ENCODE results near the gene NPC1L1.
"Not testable (repeated sequence)": the region's sequence is repeated elsewhere in the genome, so short reads cannot be mapped to it uniquely, and the experiment has no call there.

NPC1L1 gene

DNA sequence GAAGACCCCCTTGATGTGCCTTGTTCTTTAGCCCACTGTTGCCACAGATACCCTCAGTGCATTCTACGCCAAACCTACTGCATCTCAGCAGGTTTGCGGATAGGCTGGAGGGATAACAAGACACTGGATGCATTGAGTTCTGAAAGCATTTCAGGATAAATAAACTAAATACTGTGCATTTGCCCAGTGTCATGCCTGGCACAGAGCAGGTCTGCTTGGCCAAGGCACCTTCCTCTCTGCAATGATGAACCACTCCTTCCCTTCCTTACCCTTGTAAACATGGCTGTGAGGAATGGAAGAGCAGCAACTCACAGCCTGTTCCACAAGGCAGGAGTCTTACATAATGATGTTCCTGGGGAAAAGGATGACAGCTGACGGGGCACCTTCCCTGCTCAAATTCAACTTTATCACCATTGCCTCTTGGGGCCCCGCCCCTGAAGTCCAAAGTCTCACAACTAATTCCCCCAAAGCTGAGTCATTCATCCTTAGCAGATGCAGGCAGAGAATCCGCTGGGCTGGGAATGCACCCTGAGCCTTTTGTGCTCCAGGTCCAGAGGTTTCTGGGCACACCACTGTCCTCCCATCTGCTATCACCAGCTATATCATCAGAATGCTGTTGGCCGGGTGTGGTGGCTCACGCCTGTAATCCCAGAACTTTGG, 21.0 kb upstream of the NPC1L1 start:
- no peak for DNase-seq (ENCODE audit: low read depth)
- H3K4me3 ChIP-seq (ENCODE audit: low read depth, low read length) = no peak overlapping the region
- TF ChIP-seq MYC (IDR thresholded peaks at IDR 0.05; ENCODE audit: low read depth, low read length) = no peak

DNA sequence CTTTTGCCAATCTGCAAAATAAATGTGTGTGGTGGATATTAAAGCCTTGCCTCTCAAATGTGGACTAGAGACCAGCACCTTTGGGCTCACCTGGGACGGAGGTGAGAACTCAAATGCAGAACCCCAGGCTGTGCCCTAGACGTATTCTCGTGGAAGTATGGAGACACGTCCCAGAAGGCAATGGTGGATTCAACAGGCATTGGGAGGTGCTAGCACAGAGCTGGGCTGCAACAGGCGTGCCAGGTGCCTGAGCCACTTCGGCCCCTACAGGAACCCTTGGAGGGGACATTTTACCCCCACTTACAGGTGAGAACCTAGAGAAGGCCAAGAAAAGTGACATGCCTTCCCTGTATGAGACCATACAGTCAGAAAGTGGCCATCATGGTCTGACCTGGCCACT, 20.4 kb upstream of the NPC1L1 start:
- no peak for DNase-seq (ENCODE audit: low read depth)
- TF ChIP-seq, protein P1, sequence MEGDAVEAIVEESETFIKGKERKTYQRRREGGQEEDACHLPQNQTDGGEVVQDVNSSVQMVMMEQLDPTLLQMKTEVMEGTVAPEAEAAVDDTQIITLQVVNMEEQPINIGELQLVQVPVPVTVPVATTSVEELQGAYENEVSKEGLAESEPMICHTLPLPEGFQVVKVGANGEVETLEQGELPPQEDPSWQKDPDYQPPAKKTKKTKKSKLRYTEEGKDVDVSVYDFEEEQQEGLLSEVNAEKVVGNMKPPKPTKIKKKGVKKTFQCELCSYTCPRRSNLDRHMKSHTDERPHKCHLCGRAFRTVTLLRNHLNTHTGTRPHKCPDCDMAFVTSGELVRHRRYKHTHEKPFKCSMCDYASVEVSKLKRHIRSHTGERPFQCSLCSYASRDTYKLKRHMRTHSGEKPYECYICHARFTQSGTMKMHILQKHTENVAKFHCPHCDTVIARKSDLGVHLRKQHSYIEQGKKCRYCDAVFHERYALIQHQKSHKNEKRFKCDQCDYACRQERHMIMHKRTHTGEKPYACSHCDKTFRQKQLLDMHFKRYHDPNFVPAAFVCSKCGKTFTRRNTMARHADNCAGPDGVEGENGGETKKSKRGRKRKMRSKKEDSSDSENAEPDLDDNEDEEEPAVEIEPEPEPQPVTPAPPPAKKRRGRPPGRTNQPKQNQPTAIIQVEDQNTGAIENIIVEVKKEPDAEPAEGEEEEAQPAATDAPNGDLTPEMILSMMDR (IDR thresholded peaks at IDR 0.05; ENCODE audit: low read depth, low read length) = no peak
- TF ChIP-seq MYC (IDR thresholded peaks at IDR 0.05; ENCODE audit: low read depth, low read length) (no peak), POLR2A (IDR thresholded peaks at IDR 0.05; ENCODE audit: extremely low read depth, insufficient read length) (no peak)
- TF ChIP-seq, protein P2, sequence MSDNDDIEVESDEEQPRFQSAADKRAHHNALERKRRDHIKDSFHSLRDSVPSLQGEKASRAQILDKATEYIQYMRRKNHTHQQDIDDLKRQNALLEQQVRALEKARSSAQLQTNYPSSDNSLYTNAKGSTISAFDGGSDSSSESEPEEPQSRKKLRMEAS (IDR thresholded peaks at IDR 0.05; ENCODE audit: low read depth, low read length) = no peak
- no peak overlapping the region for H3K4me3 ChIP-seq (ENCODE audit: low read depth, low read length)

DNA sequence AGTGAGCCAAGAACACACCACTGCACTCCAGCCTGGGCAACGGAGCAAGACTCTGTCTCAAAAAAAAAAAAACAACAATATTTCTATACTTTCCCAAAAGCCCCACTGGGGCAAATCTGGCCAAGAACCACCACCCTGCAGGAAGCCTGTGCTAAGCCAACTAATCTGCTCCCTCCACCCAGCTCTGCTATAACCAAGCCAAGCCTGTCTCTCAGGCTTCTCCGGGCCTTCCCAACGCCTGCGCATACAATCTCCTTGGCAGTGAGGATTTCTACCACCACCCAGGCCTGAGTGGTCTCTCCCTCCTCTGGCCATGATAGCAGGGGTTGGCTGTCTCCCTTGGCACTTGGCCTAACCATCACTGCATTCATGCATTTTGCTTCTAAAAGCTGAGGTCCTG, 18.4 kb upstream of the NPC1L1 start:
- TF ChIP-seq, protein P1 (IDR thresholded peaks at IDR 0.05; ENCODE audit: low read depth, low read length) = no peak
- TF ChIP-seq POLR2A (IDR thresholded peaks at IDR 0.05; ENCODE audit: extremely low read depth, insufficient read length) (no peak), MYC (IDR thresholded peaks at IDR 0.05; ENCODE audit: low read depth, low read length) (no peak)
- TF ChIP-seq, protein P2 (IDR thresholded peaks at IDR 0.05; ENCODE audit: low read depth, low read length) = no peak
- DNase-seq (ENCODE audit: low read depth) = no peak
- H3K4me3 ChIP-seq (ENCODE audit: low read depth, low read length) = no peak overlapping the region

DNA sequence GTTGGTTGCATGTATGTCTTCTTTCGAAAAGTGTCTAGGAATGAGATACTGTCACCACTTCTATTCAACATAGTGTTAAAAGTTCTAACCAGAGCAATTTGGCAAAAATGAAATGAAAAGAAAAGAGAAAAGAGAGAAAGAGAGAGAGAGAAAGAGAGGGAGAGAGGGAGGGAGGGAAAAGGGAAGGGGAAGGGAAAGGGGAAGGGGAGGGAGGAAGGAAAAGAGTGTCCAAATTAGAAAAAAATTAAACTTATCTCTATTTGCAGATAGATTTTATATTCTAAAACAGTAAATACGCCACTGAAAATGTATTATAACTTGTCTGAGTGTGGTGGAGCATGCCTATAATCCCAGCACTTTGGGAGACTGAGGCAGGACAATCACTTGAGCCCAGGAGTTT, 16.4 kb upstream of the NPC1L1 start:
- no peak overlapping the region for H3K4me3 ChIP-seq (ENCODE audit: low read depth, low read length)
- DNase-seq (ENCODE audit: low read depth) = no peak
- TF ChIP-seq POLR2A (IDR thresholded peaks at IDR 0.05; ENCODE audit: extremely low read depth, insufficient read length) = no peak
- TF ChIP-seq, protein P1 (IDR thresholded peaks at IDR 0.05; ENCODE audit: low read depth, low read length) = no peak
- TF ChIP-seq, protein P2 (IDR thresholded peaks at IDR 0.05; ENCODE audit: low read depth, low read length) = no peak
- TF ChIP-seq MYC (IDR thresholded peaks at IDR 0.05; ENCODE audit: low read depth, low read length) = no peak

DNA sequence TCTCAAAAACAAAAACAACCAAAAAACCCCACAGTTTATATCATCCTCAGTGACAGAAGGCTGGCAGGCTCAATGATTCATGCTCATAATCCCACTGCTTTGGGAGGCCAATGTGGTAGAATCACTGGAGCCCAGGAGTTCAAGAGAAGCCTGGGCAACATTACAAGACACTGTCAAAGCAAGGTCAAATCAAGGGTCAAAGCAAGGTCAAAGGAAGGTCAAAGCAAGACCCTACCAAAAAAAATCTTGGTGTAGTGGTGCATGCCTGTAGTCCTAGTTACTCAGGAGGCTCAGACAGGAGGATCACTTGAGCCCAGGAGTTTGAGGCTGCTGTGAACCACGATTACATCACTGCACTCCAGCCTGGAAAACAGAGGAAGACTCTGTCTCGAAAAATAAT, 14.2 kb upstream of the NPC1L1 start:
- H3K4me3 ChIP-seq (ENCODE audit: low read depth, low read length) = no peak overlapping the region
- TF ChIP-seq, protein P2 (IDR thresholded peaks at IDR 0.05; ENCODE audit: low read depth, low read length) = no peak
- TF ChIP-seq MYC (IDR thresholded peaks at IDR 0.05; ENCODE audit: low read depth, low read length) (no peak), POLR2A (IDR thresholded peaks at IDR 0.05; ENCODE audit: extremely low read depth, insufficient read length) (no peak)
- TF ChIP-seq, protein P1 (IDR thresholded peaks at IDR 0.05; ENCODE audit: low read depth, low read length) = no peak
- DNase-seq (ENCODE audit: low read depth) = no peak

DNA sequence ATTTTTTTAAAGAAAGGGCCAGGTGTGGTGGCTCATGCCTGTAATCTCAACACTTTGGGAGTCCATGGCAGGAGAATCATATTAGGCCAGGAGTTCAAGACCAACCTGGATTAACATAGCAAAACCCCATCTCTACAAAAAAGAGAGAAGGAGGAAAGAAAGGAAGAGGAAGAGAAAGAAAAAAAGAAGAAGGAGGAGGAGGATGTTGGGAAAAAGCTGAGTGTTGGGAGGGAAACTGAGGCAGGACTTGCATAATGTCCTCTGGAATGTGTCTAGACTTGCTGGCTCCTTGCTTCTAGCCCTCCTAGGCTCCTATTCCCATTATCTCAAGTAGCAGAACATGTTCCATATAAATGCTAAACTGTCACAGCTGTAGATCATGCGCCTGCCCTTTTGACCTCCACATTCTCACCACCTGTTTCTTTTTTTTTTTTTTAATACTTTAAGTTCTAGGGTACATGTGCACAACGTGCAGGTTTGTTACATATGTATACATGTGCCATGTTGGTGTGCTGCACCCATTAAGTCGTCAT, 11.4 kb upstream of the NPC1L1 start:
- not testable (repeated sequence) for DNase-seq (ENCODE audit: low read depth); H3K4me3 ChIP-seq (ENCODE audit: low read depth, low read length)

DNA sequence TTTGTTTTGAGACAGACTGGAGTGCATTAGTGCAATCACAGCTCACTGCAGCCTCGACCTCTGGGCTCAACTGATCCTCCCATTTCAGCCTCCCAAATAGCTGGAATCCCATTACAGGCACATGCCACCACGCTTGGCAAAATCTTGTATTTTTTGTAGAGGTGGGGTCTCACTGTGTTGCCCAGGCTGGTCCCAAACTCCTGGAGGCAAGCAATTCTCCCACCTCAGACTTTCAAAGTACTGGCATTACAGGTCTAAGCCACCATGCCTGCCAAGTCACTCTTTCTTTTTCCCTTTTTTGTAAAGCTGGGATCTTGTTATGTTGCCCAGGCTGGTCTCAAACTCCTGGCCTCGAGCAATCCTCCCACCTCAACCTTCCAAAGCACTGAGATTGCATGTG, 8.3 kb upstream of the NPC1L1 start:
- no peak for DNase-seq (ENCODE audit: low read depth)
- TF ChIP-seq MYC (IDR thresholded peaks at IDR 0.05; ENCODE audit: low read depth, low read length) = no peak
- TF ChIP-seq, protein P1 (IDR thresholded peaks at IDR 0.05; ENCODE audit: low read depth, low read length) = no peak
- no peak for TF ChIP-seq POLR2A (IDR thresholded peaks at IDR 0.05; ENCODE audit: extremely low read depth, insufficient read length)
- TF ChIP-seq, protein P2 (IDR thresholded peaks at IDR 0.05; ENCODE audit: low read depth, low read length) = no peak

More for the DNA sequence above, 8.3 kb upstream of the NPC1L1 start:
- no peak overlapping the region for H3K4me3 ChIP-seq (ENCODE audit: low read depth, low read length)
